Inferior parietal cortex (tissue), 1 donor: Measurements from ENCODE around the gene TIFAB.

Experiments
- DNase-seq: peaks from one replicate; pipeline ENCODE4 v3.0.0-alpha.2; 2016; ENCODE audit errors: extremely low spot score

The TIFAB gene

DNA sequence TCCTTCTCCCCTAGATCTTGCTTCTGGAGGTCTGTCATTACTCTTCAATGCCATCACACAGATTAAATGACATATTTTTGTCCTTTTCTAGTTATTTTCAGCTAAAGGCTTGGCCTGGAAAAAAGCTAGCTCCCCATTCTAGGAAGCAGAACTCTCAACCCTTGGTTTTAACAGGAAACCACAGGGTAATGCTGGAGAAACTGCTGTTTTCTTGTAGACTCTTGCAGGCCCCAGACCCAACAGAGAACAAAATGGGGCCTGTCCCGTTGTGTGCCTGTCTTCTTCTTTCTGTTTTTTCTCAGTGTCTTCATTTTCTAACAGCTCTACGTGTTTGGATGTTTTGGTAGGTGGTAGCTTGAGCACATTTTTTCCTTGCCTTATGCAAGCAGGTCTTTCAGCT lies 26.5 kb downstream of the TIFAB start:
- no peak for DNase-seq

- no peak for DNase-seq
Measured at GRCh38 chr5:135423846-135424168, 28.3 kb downstream of the TIFAB start.

DNA sequence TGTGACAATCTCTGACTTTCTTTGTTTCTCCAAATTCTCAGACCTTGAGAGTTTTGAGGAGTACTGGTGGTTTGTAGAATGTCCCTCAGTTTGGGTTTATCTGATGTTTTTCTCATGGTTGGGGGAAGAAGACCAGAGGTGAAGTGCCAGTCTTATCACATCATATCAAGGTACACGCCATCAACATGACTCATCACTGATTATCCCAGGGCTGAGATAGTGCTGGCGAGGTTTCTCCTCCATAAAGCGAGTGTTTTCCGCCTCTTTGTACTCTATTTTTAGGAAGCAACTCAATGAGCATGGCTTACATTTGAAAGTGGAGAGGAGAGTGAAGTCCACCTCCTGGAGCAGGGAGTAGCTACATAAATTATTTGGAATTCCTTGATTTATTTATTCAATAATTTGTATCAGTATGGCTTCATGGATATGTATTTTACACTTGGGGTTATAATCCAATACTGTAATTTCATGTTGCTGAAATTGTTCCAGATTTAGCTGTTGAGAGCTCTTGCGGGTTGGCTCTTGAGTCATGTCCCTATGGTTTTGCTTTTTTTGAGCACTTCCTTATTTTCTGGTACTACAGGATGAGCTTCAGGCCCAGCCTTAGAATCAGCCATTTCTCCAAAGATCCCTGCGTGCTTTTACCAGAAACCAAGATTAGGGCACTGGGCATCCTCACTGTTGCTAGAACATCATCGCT lies 28.9 kb downstream of the TIFAB start:
- DNase-seq = no peak

- DNase-seq = no peak
Measured at GRCh38 chr5:135422419-135422818, 29.7 kb downstream of the TIFAB start.

GRCh38 chr5:135417083-135417482 lies 35.1 kb downstream of the TIFAB start:
- DNase-seq = no peak

DNA sequence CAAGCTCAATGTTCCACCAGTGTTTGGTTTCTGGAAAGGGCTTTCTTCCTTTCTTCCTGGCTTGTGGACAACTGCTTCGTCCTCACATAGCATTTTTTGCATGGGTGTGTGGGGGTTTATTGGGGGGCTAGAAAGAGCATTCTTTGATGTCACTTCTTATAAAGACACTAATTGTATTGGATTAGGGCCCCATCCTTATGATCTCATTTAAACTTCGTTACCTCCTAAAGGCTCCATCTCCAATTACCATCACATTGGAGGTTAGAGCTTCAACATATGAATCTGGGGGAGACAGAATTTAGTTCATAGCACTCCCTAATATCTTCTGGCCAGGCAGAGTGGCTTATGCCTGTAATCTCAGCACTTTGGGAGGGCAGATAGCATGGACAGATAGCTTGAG lies 47.1 kb downstream of the TIFAB start:
- no peak for DNase-seq

DNA sequence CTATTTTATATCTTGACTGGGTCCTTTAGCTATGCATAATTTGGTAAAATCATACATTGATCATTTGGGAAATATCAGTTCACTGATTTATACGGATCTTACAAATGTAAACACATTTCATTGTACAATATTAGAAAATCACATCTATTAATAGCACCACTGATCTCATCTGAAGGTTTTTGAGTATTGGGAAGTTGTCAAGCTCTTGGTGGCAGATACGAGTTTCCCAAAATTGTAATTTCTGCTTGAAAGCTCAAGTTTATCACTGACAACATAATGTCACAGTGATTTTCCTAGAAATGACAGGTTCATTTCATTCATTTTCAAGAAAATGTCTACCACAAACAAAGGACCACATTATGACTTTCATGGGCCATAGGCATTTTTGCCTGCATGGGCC lies 50.1 kb downstream of the TIFAB start:
- no peak for DNase-seq

DNA sequence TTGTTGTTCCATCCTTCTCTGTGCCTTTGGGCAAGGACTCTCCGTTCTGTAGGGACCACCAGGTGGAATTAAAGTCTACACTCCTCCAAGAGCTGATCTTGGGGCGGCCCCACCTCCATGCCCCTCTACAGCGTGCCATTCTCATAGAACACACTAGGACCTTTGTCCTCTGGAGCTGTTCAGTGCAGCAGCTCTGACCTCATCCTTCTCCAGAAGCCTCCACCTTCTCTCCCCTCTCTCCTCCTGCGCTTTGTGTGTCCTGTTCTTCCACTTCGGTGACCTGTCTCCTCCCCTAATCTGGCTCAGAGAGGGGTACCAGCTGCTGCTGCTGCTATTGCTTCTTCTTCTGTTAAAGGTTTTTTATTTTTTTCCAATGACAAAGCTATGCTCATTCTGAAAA lies 51.3 kb downstream of the TIFAB start:
- DNase-seq = no peak

DNA sequence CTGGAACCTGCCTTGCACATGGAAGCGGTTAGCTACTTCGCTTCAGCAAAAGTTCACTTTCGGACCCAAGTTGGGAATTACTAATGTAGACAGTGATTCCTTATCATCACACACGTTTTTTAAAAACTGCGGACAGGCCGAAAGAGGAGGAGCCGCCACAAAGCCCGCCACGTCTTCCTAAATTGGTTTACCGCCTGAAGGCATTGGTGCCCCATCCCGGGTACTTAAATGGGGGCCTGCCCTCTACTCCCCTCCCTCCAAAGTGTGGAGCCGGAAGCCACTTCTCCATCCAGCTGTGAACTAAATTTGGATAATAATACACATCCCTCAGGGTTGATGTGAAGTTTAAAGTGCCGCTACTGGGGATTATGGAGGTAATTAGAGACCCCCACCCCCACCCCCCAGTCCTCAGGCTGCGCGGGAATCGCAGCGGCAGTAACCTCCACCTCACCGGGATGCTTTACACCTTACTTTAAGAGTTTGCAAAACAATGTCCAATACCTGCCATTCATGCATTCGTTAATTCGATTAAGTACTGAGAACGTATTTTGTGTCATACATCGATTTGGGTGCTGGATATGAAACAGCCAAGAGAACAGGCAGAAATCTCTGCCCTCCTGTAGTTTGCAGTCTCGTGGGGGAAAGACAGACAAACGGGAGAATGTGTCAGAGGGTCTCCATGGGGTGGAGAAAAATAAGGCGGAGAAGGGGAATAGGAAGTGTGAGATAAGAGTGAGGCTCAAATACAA lies 52.2 kb downstream of the TIFAB start:
- no peak for DNase-seq

DNA sequence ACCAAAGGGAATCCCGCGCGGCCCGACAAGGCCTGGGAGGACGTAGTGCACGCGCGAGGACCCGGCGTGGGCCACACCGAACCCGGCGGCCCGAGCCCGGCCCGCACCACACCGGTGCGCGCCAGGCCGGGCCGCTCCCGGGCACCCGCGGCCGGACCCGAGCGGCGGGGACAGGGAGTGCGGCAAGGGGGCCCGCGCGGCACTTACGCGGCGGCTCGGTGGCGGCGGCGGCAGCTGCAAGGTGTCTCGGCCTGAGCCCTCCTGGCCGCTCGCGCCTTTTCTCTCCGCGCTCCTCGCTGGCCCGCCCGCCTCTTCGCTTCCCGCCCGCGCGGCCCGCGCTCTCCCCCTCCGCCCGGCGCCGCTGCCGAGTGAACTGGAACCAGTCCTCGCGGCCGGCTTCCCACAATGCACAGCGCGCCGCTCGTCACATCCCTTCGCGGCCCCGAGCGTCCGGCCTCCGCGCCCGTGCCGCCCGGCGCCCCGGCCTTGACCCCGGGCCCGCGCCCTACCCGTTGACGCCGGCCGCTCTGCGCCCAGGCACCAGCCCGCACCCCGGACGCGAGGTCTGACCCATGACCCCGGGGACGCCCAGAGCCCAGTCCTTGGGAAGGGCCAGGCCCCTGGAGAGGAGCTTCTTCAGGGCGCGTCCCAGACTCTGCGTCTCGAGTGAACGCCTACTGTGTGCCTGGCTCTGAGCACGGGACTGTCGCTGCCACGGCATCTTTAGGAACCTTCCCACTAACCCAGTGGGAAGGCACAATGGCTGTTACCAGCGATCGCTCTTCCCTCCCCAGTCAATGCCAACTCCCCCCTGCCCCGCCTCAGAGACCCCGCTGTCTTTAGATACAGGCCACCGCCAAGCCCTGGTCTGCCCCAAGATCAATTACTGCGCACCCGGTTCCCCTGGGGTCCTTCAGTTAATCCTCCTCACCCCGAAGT lies 53.0 kb downstream of the TIFAB start, which contains the start of gene MACROH2A1:
MACROH2A1 (minus strand) TSS at position 377 of the 939 bp plus-strand sequence. CDS start 10,138 bp downstream, outside the sequence.
- DNase-seq = peak; percentile 87

- no peak for DNase-seq
Measured at GRCh38 chr5:135398160-135398854, 53.8 kb downstream of the TIFAB start.
